Chondrocyte (in vitro differentiated cells): ENCODE measurements around the gene AASDHPPT. TPM values are rescaled to one million over a fixed set of nuclear protein-coding genes. Genes with fewer than 3 reads are reported as not detected.

ENCODE experiments used
- DNase-seq: peaks from one replicate; pipeline ENCODE4 v3.0.0; 2021; ENCODE audit warnings: mixed read lengths, low spot score
- H3K27ac Mint-ChIP-seq: one replicate; pipeline ENCODE4 v1.8.0; 2021; ENCODE audit warnings: mild to moderate bottlenecking, moderate library complexity, mixed read lengths; ENCODE audit not compliant: unreplicated experiment
- H3K27me3 Mint-ChIP-seq: 2 replicates; pipeline ENCODE4 v1.8.0; 2021; ENCODE audit warnings: low read depth, mixed read lengths
- H3K36me3 Mint-ChIP-seq: 2 replicates; pipeline ENCODE4 v1.8.0; 2021; ENCODE audit warnings: low read depth, mixed read lengths
- H3K4me1 Mint-ChIP-seq: 2 replicates; pipeline ENCODE4 v1.8.0; 2021; ENCODE audit warnings: low read depth, mild to moderate bottlenecking, mixed read lengths
- H3K4me3 Mint-ChIP-seq: one replicate; pipeline ENCODE4 v1.8.0; 2021; ENCODE audit warnings: mild to moderate bottlenecking, moderate library complexity, mixed read lengths; ENCODE audit not compliant: unreplicated experiment
- H3K9me3 Mint-ChIP-seq: 2 replicates; pipeline ENCODE4 v1.8.0; 2021; ENCODE audit warnings: low read depth, mixed read lengths
- CTCF ChIP-seq: fragments of 200-600 bp; sonication (generic); IDR thresholded peaks from 2 replicates; pipeline ENCODE4 v1.5.0; 2021; ENCODE audit warnings: antibody characterized with exemption, mild to moderate bottlenecking, moderate library complexity
- total RNA-seq: library from RNA; stranded (reverse); gene quantifications from 3 replicates; pipeline ENCODE4 v1.2.1, GENCODE V29; 2021

The AASDHPPT gene
- total RNA-seq, 1 donor from 2014 or later, result 41.0 TPM

- TF ChIP-seq CTCF, result no peak
- Mint-ChIP-seq H3K36me3 (no peaks in the 10 kb centered on the region), H3K4me1 (peaks cover 9% of the 10 kb centered on the region), H3K4me3 (no peak overlapping the region), H3K27ac (no peak overlapping the region), H3K9me3 (peaks cover 8% of the 10 kb centered on the region), H3K27me3 (peaks cover 3% of the 10 kb centered on the region)
- DNase-seq, result no peak
These were observed 59.6 kb downstream of the AASDHPPT start for GRCh38 chr11:106137061-106137460.

GRCh38 chr11:106137758-106138157 lies 60.3 kb downstream of the AASDHPPT start:
- Mint-ChIP-seq H3K36me3 (no peaks in the 10 kb centered on the region), H3K9me3 (peaks cover 8% of the 10 kb centered on the region), H3K27ac (no peak overlapping the region), H3K4me3 (no peak overlapping the region), H3K4me1 (peaks cover 9% of the 10 kb centered on the region), H3K27me3 (peaks cover 3% of the 10 kb centered on the region)
- DNase-seq, result no peak
- TF ChIP-seq CTCF, result no peak

Other genes with a start within 250 kb of the AASDHPPT start
- gene MSANTD4, start 55.4 kb upstream of the AASDHPPT start, total RNA-seq, result 18.2 to 20.5 TPM (median 18.3 TPM) in 3 replicates
- 3.5 to 4.0 TPM (median 4.0 TPM) in 3 replicates for gene KBTBD3, start 315 bp upstream of the AASDHPPT start, total RNA-seq